ENCODE data around the gene SUN1. TPM values are rescaled to one million over a fixed set of nuclear protein-coding genes. Genes with fewer than 3 reads are reported as not detected.

SUN1 gene
- total and polyA plus RNA-seq, 2 of the 8 experiments (the other 6 are each of a cell fraction or from before 2014, with no cell fraction given), result 108 to 158 TPM

GRCh38 chr7:853366-854117 lies 21.3 kb downstream of the SUN1 start:
- Histone ChIP-seq H3K27ac (ENCODE audit: low read depth, low read length) (no peak overlapping the region), H2BK20ac (ENCODE audit: low read length) (no peak overlapping the region), H3K27me3 (replicated peaks in 1 of 4; ENCODE audit: control insufficient read depth in 3 of 4, extremely low read depth in 1 of 4, insufficient read depth in 3 of 4, low read length in 3 of 4) (no peaks in the 10 kb centered on the region), H4K8ac (ENCODE audit: extremely low read depth, insufficient read depth, low read length) (peak overlapping the region; percentile 41; the same call in 1 of the 2 replicates), H2BK120ac (replicated peaks; ENCODE audit: low read depth, low read length) (no peak overlapping the region), H3K4me3 (ENCODE audit: extremely low read depth in 1 of 4, insufficient read depth in 2 of 4, low read depth in 3 of 4, low read length in 4 of 4) (no peak overlapping the region), H2AK5ac (ENCODE audit: low read depth, low read length) (no peak overlapping the region), H2BK5ac (ENCODE audit: low read depth, low read length) (no peak overlapping the region), H3K9ac (replicated peaks in 1 of 4; ENCODE audit: extremely low read depth in 1 of 4, low read depth in 3 of 4, low read length in 3 of 4) (no peak overlapping the region), H3K4me1 (replicated peaks in 1 of 4; ENCODE audit: control insufficient read depth in 3 of 4, insufficient read depth in 4 of 4, low read length in 3 of 4) (no peaks in the 10 kb centered on the region), H3K79me2 (ENCODE audit: control insufficient read depth in 1 of 2, insufficient read depth in 2 of 2, low read length in 2 of 2) (peaks cover 0 to 14% of the 10 kb centered on the region in 2 experiments; a peak in 1 of 4 replicates), H2BK15ac (ENCODE audit: low read length) (no peak overlapping the region), H3K14ac (ENCODE audit: insufficient read length) (no peak overlapping the region), H3K23me2 (ENCODE audit: low read depth, low read length) (no peaks in the 10 kb centered on the region), H3K9me3 (ENCODE audit: insufficient read depth in 2 of 2, low read depth in 1 of 2, low read length in 1 of 2) (no peaks in the 10 kb centered on the region), H3K79me1 (ENCODE audit: low read depth, low read length) (peaks cover 2% of the 10 kb centered on the region; the same call in 1 of the 2 replicates), H4K20me1 (replicated peaks in 1 of 2; ENCODE audit: control insufficient read depth in 1 of 2, insufficient read depth in 2 of 2, low read length in 2 of 2) (peaks cover 3 to 30% of the 10 kb centered on the region in 2 experiments), H3K36me3 (ENCODE audit: control insufficient read depth in 2 of 4, insufficient read depth in 4 of 4, low read length in 3 of 4) (peaks cover 19 to 63% (median 52%) of the 10 kb centered on the region in 4 experiments), H2AFZ (ENCODE audit: low read length) (no peak overlapping the region), H2BK12ac (ENCODE audit: low read depth, low read length) (no peak overlapping the region), H3K23ac (ENCODE audit: insufficient read length) (no peak overlapping the region), H3K56ac (replicated peaks; ENCODE audit: insufficient read length, low read depth, low read length) (peak overlapping the region; percentile 59), H4K5ac (ENCODE audit: insufficient read length, low read depth, low read length) (no peak overlapping the region), H3K4ac (replicated peaks; ENCODE audit: insufficient read length, low read depth, low read length) (no peak overlapping the region), H4K91ac (replicated peaks; ENCODE audit: insufficient read length, low read length) (no peak overlapping the region), H3K18ac (ENCODE audit: extremely low read depth, low read length) (no peak overlapping the region), H3K4me2 (ENCODE audit: insufficient read depth in 1 of 2, low read depth in 2 of 2, low read length in 2 of 2) (no peak overlapping the region)
- ChIA-PET CTCF (ENCODE audit: partially characterized antibody) (interaction anchor here (1.0 to 1.7 kb wide), 5 partner anchors 9 to 85 kb away, joined by 3 to 5 read pairs (median 4); no protein-coding TSS in a partner anchor), POLR2A (ENCODE audit: partially characterized antibody) (interaction anchor here (1.4 kb wide), 2 partner anchors 12 to 47 kb away, joined by 3 read pairs; no protein-coding TSS in a partner anchor)
- FAIRE-seq, result no peak
- no peak for DNase-seq (ENCODE audit: low read depth in 1 of 2, low spot score in 2 of 2)
- WGBS, 2 experiments (ENCODE audit: extremely low coverage in 1 of 2, insufficient coverage in 1 of 2, insufficient read length in 1 of 2, insufficient replicate concordance in 2 of 2, low coverage in 1 of 2, low lambda C conversion rate in 2 of 2, missing lambda C conversion rate in 1 of 2), result 87% methylated on average over 30 of the region's 33 CpGs; no CpG with 5 or more reads in 1 of the 2 experiments
- TF ChIP-seq HDAC2 (IDR thresholded peaks at IDR 0.05; ENCODE audit: borderline replicate concordance in 1 of 2, low read depth in 2 of 2, low read length in 2 of 2), result no peak
- TF ChIP-seq CHD1 (IDR thresholded peaks at IDR 0.05; ENCODE audit: low read depth, low read length), result no peak
- TF ChIP-seq, protein P1, sequence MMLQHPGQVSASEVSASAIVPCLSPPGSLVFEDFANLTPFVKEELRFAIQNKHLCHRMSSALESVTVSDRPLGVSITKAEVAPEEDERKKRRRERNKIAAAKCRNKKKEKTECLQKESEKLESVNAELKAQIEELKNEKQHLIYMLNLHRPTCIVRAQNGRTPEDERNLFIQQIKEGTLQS (IDR thresholded peaks at IDR 0.05; ENCODE audit: insufficient read depth, low read depth, low read length), result no peak
- TF ChIP-seq, protein P2, sequence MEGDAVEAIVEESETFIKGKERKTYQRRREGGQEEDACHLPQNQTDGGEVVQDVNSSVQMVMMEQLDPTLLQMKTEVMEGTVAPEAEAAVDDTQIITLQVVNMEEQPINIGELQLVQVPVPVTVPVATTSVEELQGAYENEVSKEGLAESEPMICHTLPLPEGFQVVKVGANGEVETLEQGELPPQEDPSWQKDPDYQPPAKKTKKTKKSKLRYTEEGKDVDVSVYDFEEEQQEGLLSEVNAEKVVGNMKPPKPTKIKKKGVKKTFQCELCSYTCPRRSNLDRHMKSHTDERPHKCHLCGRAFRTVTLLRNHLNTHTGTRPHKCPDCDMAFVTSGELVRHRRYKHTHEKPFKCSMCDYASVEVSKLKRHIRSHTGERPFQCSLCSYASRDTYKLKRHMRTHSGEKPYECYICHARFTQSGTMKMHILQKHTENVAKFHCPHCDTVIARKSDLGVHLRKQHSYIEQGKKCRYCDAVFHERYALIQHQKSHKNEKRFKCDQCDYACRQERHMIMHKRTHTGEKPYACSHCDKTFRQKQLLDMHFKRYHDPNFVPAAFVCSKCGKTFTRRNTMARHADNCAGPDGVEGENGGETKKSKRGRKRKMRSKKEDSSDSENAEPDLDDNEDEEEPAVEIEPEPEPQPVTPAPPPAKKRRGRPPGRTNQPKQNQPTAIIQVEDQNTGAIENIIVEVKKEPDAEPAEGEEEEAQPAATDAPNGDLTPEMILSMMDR (IDR thresholded peaks at IDR 0.05; ENCODE audit: control extremely low read depth in 1 of 3, insufficient read depth in 1 of 3, low read depth in 1 of 3, low read length in 3 of 3), result no peak
- TF ChIP-seq NANOG (IDR thresholded peaks at IDR 0.05; ENCODE audit: insufficient read depth, low read depth, low read length, poor library complexity, severe bottlenecking), result no peak
- TF ChIP-seq GABPA (IDR thresholded peaks at IDR 0.05; ENCODE audit: borderline replicate concordance, insufficient read depth, low read length), result no peak
- no peak for TF ChIP-seq GTF2F1 (IDR thresholded peaks at IDR 0.05; ENCODE audit: borderline replicate concordance, low read depth, low read length)
